Peyer's patch (tissue), 4 donors: ENCODE results near the gene ACOT7. TPM values are rescaled to one million over a fixed set of nuclear protein-coding genes. Genes with fewer than 3 reads are reported as not detected.
A peak's percentile ranks its signal among the peaks of the same experiment; 100 is the strongest.

Source experiments
- DNase-seq, 3 donors: peaks; one replicate each; pipeline ENCODE4 v3.0.0-alpha.2; 2017 to 2019
- H3K27ac ChIP-seq, 4 donors: fragments of 200-600 bp; sonication (generic); one replicate each; pipeline ENCODE4 v1.5.1; 2016 to 2019
- H3K27me3 ChIP-seq, 2 donors: fragments of 200-600 bp; sonication (generic); one replicate each; pipeline ENCODE4 v1.5.1; 2019
- H3K36me3 ChIP-seq, 3 donors: fragments of 200-600 bp; sonication (generic); one replicate each; pipeline ENCODE4 v1.5.1; 2016 to 2019
- H3K4me1 ChIP-seq, 4 donors: fragments of 200-600 bp; sonication (generic); one replicate each; pipeline ENCODE4 v1.5.1; 2016 to 2019
- H3K4me3 ChIP-seq, 4 donors: fragments of 200-600 bp; sonication (generic); 1 replicate in 3 of 4; 2 replicates in 1 of 4; pipeline ENCODE4 v1.5.1; 2016 to 2019; ENCODE audit warnings: mild to moderate bottlenecking in 1 of 4
- H3K9me3 ChIP-seq, 4 donors: fragments of 200-600 bp; sonication (generic); one replicate each; pipeline ENCODE4 v1.5.1; 2016 to 2019; ENCODE audit warnings: mild to moderate bottlenecking in 1 of 4
- CTCF ChIP-seq, 6 experiments: fragments of 450-650 bp in 4 of 6; fragments of 200-600 bp in 2 of 6; sonication (generic) in 1 of 6; IDR thresholded peaks; one replicate each; pipeline ENCODE4 v1.5.1; 2017 to 2019; ENCODE audit warnings: antibody characterized with exemption in 6 of 6, mild to moderate bottlenecking in 3 of 6, moderate library complexity in 1 of 6
- POLR2A ChIP-seq, 2 donors: fragments of 450-650 bp; IDR thresholded peaks; one replicate each; pipeline ENCODE4 v1.5.1; 2017; ENCODE audit warnings: antibody characterized with exemption in 2 of 2, mild to moderate bottlenecking in 2 of 2, moderate library complexity in 2 of 2
- total RNA-seq, 4 donors: library from RNA; depleted of rRNA; stranded (reverse); fragments of >200 nt; gene quantifications; one replicate each; pipeline ENCODE4 v1.1.0, GENCODE V29; 2016

ACOT7 gene
- 10 to 100 TPM; 38.4 to 93.2 (median 67.1) TPM for total RNA-seq

GRCh38 chr1:6393400-6394187 is at the start of gene ACOT7:
Gene ACOT7 (minus strand): TSS chr1:6393767. CDS start chr1:6393399, 368 bp downstream.
- Histone ChIP-seq H3K27ac (peak within 1 kb of the TSS; percentile 96 to 100 (median 99)), H3K36me3 (no peaks in the 10 kb centered on the region), H3K27me3 (no peaks in the 10 kb centered on the region), H3K4me1 (peaks cover 0 to 21% (median 6%) of the 10 kb centered on the region in 4 donors), H3K9me3 (no peaks in the 10 kb centered on the region), H3K4me3 (peak within 1 kb of the TSS; percentile 66 to 99 (median 84))
- TF ChIP-seq POLR2A (IDR thresholded peaks at IDR 0.05) (peak; percentile 59 to 66), CTCF (IDR thresholded peaks at IDR 0.05) (peak in 3 of 6 experiments; percentile 38 to 55 (median 43))
- DNase-seq, result peak; percentile 88 to 95 (median 94)

GRCh38 chr1:6441586-6441985 is 48.0 kb upstream of the ACOT7 start:
- H3K27me3 ChIP-seq, result peaks cover 0 to 3% of the 10 kb centered on the region in 2 donors

GRCh38 chr1:6440198-6441126 is 46.9 kb upstream of the ACOT7 start:
- H3K4me1 ChIP-seq, result peaks cover 0 to 15% (median 0%) of the 10 kb centered on the region in 4 donors
- H3K27me3 ChIP-seq, result peaks cover 0 to 3% of the 10 kb centered on the region in 2 donors
- H3K9me3 ChIP-seq, result no peaks in the 10 kb centered on the region
- TF ChIP-seq CTCF (IDR thresholded peaks at IDR 0.05), result peak in 4 of 6 experiments; percentile 33 to 56 (median 43)
- TF ChIP-seq POLR2A (IDR thresholded peaks at IDR 0.05), result no peak
- H3K36me3 ChIP-seq, result no peaks in the 10 kb centered on the region
- H3K27ac ChIP-seq, result no peak overlapping the region
- DNase-seq, result peak; percentile 49 to 89 (median 87)
- H3K4me3 ChIP-seq, result peak overlapping the region in 3 of 4 donors; percentile 33 to 48 (median 43)

More at GRCh38 chr1:6441586-6441985, 48.0 kb upstream of the ACOT7 start:
- Histone ChIP-seq H3K27ac (no peak overlapping the region), H3K36me3 (no peaks in the 10 kb centered on the region), H3K9me3 (no peaks in the 10 kb centered on the region), H3K4me1 (peaks cover 0 to 19% (median 0%) of the 10 kb centered on the region in 4 donors), H3K4me3 (no peak overlapping the region)
- DNase-seq, result no peak
- TF ChIP-seq CTCF (IDR thresholded peaks at IDR 0.05) (no peak), POLR2A (IDR thresholded peaks at IDR 0.05) (no peak)

- DNase-seq, result peak; percentile 61 to 85 (median 77)
- H3K27me3 ChIP-seq, result peaks cover 0 to 3% of the 10 kb centered on the region in 2 donors
Observed at GRCh38 chr1:6438047-6438525, 44.5 kb upstream of the ACOT7 start.

More at GRCh38 chr1:6438047-6438525, 44.5 kb upstream of the ACOT7 start:
- TF ChIP-seq CTCF (IDR thresholded peaks at IDR 0.05) (peak; percentile 63 to 94 (median 87)), POLR2A (IDR thresholded peaks at IDR 0.05) (no peak)
- H3K9me3 ChIP-seq, result no peaks in the 10 kb centered on the region
- no peak overlapping the region for H3K27ac ChIP-seq
- H3K4me1 ChIP-seq, result peaks cover 0 to 15% (median 0%) of the 10 kb centered on the region in 4 donors
- no peaks in the 10 kb centered on the region for H3K36me3 ChIP-seq
- no peak overlapping the region for H3K4me3 ChIP-seq
